UCSD-AML1 (cell line): ENCODE data around the gene PDIA5.

Experiments used
- DNase-seq: peaks from one replicate; lab custom pipeline; 2025; ENCODE audit not compliant: unreplicated experiment; lab: John Stamatoyannopoulos, UW

Gene PDIA5

GRCh38 chr3:123113889-123114450, 47.1 kb downstream of the PDIA5 start:
- peak; percentile 57 for DNase-seq

- no peak for DNase-seq
Observed at GRCh38 chr3:123116116-123116515, 49.3 kb downstream of the PDIA5 start.

GRCh38 chr3:123119388-123119787, 52.6 kb downstream of the PDIA5 start:
- DNase-seq: no peak

- no peak for DNase-seq
Observed at GRCh38 chr3:123119802-123120201, 53.0 kb downstream of the PDIA5 start.

- DNase-seq: no peak
Observed at GRCh38 chr3:123120573-123120972, 53.7 kb downstream of the PDIA5 start.

GRCh38 chr3:123122057-123122456, 55.2 kb downstream of the PDIA5 start:
- no peak for DNase-seq

- no peak for DNase-seq
Observed at GRCh38 chr3:123122525-123123315, 55.9 kb downstream of the PDIA5 start.

GRCh38 chr3:123123716-123124616, 57.1 kb downstream of the PDIA5 start:
- no peak for DNase-seq

GRCh38 chr3:123124971-123125370, 58.1 kb downstream of the PDIA5 start:
- DNase-seq: no peak

GRCh38 chr3:123126031-123126430, 59.2 kb downstream of the PDIA5 start:
- DNase-seq: no peak

GRCh38 chr3:123126653-123127052, 59.8 kb downstream of the PDIA5 start:
- no peak for DNase-seq

GRCh38 chr3:123129092-123129491, 62.3 kb downstream of the PDIA5 start:
- no peak for DNase-seq

- DNase-seq: no peak
Observed at GRCh38 chr3:123129532-123129931, 62.7 kb downstream of the PDIA5 start.

GRCh38 chr3:123130079-123130750, 63.4 kb downstream of the PDIA5 start:
- no peak for DNase-seq

- no peak for DNase-seq
Observed at GRCh38 chr3:123134671-123135070, 67.8 kb downstream of the PDIA5 start.

- no peak for DNase-seq
Observed at GRCh38 chr3:123137001-123137400, 70.2 kb downstream of the PDIA5 start.

- DNase-seq: no peak
Observed at GRCh38 chr3:123138839-123139444, 72.1 kb downstream of the PDIA5 start.

- no peak for DNase-seq
Observed at GRCh38 chr3:123139522-123139921, 72.7 kb downstream of the PDIA5 start.

- DNase-seq: no peak
Observed at GRCh38 chr3:123140550-123140949, 73.7 kb downstream of the PDIA5 start.

- DNase-seq: no peak
Observed at GRCh38 chr3:123141276-123141675, 74.5 kb downstream of the PDIA5 start.
